Breast epithelium (tissue), 3 donors: ENCODE data around the gene SERTAD1.

Experiments
- CTCF ChIP-seq, 3 donors: fragments of 450-650 bp; IDR thresholded peaks; one replicate each; pipeline ENCODE4 v1.5.1; 2016 to 2017; ENCODE audit warnings: antibody characterized with exemption in 3 of 3, mild to moderate bottlenecking in 3 of 3, moderate library complexity in 3 of 3
- POLR2A ChIP-seq: fragments of 450-650 bp; IDR thresholded peaks from one replicate; pipeline ENCODE4 v1.6.1; 2016; ENCODE audit warnings: antibody characterized with exemption, mild to moderate bottlenecking, moderate library complexity

- TF ChIP-seq CTCF (IDR thresholded peaks at IDR 0.05) (peak in 2 of 3 donors; percentile 40 to 65), POLR2A (no peak)
Observed at GRCh38 chr19:40392894-40393517, 32.8 kb downstream of the SERTAD1 start.
